Natural killer cell treated with Interleukin-12 subunit alpha and Interleukin-12 subunit beta and Interleukin-15 and Interleukin-18, amount 100 ng/mL, for 72 hours (primary cell): ENCODE results near the gene CSMD2. TPM values are rescaled to one million over a fixed set of nuclear protein-coding genes. Genes with fewer than 3 reads are reported as not detected.

Source experiments
- ATAC-seq, 2 donors: fragments of 150-1000 bp; cut with Tn5 transposase in 1 of 2; sonication (Bioruptor Pico), chemical (Tn5 transposase) in 1 of 2; 2 replicates each; pipeline ENCODE4 v1.10.0; 2021
- DNase-seq: peaks from one replicate; pipeline ENCODE4 v3.0.0; 2022; ENCODE audit warnings: low spot score
- H3K27ac Mint-ChIP-seq, 2 donors: 1 replicate in 1 of 2; 2 replicates in 1 of 2; pipeline ENCODE4 v1.8.0; 2022; ENCODE audit warnings: mixed read lengths in 2 of 2, mild to moderate bottlenecking in 1 of 2, moderate library complexity in 1 of 2
- H3K27me3 Mint-ChIP-seq, 2 donors: 1 replicate in 1 of 2; 2 replicates in 1 of 2; pipeline ENCODE4 v1.8.0; 2022; ENCODE audit warnings: mixed read lengths in 2 of 2
- H3K36me3 Mint-ChIP-seq: one replicate; pipeline ENCODE4 v1.8.0; 2022; ENCODE audit warnings: mixed read lengths
- H3K4me1 Mint-ChIP-seq, 2 donors: 1 replicate in 1 of 2; 2 replicates in 1 of 2; pipeline ENCODE4 v1.8.0; 2022; ENCODE audit warnings: low read depth in 2 of 2, mixed read lengths in 2 of 2, mild to moderate bottlenecking in 1 of 2
- H3K4me3 Mint-ChIP-seq: one replicate; pipeline ENCODE4 v1.8.0; 2022; ENCODE audit warnings: mixed read lengths
- H3K9me3 Mint-ChIP-seq: 2 replicates; pipeline ENCODE4 v1.8.0; 2022; ENCODE audit warnings: mixed read lengths
- total RNA-seq, 2 donors: library from RNA; stranded (reverse); gene quantifications; one replicate each; pipeline ENCODE4 v1.2.3, GENCODE V29; 2022

The CSMD2 gene
- total RNA-seq, 2 donors from 2014 or later, result not detected

DNA sequence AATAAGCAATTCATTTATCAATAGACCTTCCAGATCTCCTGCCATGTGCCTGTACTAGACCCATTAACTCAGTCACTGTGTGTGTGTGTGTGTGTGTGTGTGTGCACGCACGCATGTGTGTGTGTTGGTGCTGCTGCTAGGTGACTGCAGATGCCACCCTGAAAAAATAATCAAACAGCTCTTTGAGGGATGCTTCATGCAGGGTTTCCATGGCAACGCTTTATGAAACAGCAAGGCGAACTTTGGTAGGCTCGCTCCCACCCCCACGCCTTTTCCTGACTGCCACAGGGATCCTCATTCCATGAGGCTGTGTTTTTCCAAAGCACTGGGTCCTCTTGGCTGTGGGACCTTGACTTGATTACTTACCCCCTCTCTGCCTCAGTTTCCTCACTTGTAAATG, 207.2 kb downstream of the CSMD2 start:
- Mint-ChIP-seq H3K27ac (no peak overlapping the region), H3K4me1 (no peaks in the 10 kb centered on the region), H3K36me3 (no peaks in the 10 kb centered on the region), H3K4me3 (no peak overlapping the region), H3K9me3 (no peaks in the 10 kb centered on the region), H3K27me3 (peaks cover 8 to 14% of the 10 kb centered on the region in 2 donors)
- ATAC-seq (no peak), DNase-seq (no peak)

DNA sequence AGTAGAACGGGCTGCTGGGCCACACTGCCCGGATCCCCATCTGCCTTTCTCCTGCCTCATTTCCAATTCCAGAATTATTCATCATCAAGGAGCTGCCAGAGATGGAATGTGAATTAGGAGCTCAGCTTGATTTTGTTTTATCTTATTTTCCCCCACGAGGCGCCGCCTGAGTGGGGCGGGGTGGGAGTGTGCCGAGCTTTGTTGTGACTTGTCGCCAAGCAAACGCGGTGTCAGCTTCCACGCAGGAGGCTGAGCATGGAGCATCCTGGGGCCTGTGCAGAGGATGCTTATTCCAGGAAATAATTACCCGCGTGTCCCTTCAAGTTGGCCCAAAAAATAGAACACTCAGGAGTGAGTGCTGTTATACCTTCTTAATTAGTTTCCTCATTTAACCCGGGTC, 209.9 kb downstream of the CSMD2 start:
- Mint-ChIP-seq H3K27ac (no peak overlapping the region), H3K4me3 (no peak overlapping the region), H3K27me3 (peaks cover 8 to 11% of the 10 kb centered on the region in 2 donors), H3K9me3 (no peaks in the 10 kb centered on the region), H3K4me1 (no peaks in the 10 kb centered on the region), H3K36me3 (no peaks in the 10 kb centered on the region)
- ATAC-seq, result no peak
- DNase-seq, result no peak

DNA sequence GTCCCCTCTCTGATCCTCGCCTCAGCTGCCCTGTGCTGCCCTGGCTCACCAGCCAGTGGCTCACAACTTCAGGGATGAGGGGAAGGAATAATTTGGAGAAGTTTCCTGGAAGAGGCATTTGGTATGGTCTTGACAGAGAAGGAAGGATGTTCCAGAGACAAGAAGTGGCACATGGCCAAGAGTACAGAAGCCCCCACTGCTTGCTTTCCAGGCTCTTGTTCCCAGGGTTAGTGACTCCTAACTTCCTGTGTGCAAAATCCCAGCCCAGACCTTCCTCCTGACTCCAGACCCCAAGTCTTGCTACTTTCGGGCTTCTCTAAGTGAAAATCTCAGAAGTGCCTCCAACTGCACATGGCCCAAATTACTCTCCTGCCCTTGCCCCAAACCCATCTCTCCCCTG, 215.5 kb downstream of the CSMD2 start:
- H3K36me3 Mint-ChIP-seq, result no peaks in the 10 kb centered on the region
- H3K4me3 Mint-ChIP-seq, result no peak overlapping the region
- peaks cover 0 to 5% of the 10 kb centered on the region in 2 donors for H3K27me3 Mint-ChIP-seq
- no peak for ATAC-seq
- H3K9me3 Mint-ChIP-seq, result no peaks in the 10 kb centered on the region
- no peaks in the 10 kb centered on the region for H3K4me1 Mint-ChIP-seq
- DNase-seq, result no peak
- no peak overlapping the region for H3K27ac Mint-ChIP-seq

DNA sequence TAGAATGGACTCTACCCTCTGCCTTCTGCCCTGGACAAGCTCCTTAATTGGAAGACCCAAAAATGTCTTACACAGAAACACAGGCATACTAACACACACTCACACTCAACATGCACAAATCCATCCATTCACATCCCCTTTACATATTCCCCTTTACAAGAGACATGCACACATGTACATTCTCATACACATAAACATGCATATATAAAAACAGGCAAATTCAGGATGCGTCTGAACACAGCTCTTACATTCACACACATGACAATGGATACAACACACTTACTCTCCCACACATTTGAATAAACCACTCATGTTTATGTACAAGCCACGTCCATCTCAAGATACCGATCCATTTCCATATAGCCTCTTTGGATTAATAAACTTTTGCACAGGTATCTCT, 216.7 kb downstream of the CSMD2 start:
- no peaks in the 10 kb centered on the region for H3K36me3 Mint-ChIP-seq
- ATAC-seq (no peak), DNase-seq (no peak)
- H3K4me3 Mint-ChIP-seq, result no peak overlapping the region
- H3K4me1 Mint-ChIP-seq, result no peaks in the 10 kb centered on the region
- H3K27me3 Mint-ChIP-seq, result peaks cover 0 to 4% of the 10 kb centered on the region in 2 donors
- no peak overlapping the region for H3K27ac Mint-ChIP-seq
- no peaks in the 10 kb centered on the region for H3K9me3 Mint-ChIP-seq

DNA sequence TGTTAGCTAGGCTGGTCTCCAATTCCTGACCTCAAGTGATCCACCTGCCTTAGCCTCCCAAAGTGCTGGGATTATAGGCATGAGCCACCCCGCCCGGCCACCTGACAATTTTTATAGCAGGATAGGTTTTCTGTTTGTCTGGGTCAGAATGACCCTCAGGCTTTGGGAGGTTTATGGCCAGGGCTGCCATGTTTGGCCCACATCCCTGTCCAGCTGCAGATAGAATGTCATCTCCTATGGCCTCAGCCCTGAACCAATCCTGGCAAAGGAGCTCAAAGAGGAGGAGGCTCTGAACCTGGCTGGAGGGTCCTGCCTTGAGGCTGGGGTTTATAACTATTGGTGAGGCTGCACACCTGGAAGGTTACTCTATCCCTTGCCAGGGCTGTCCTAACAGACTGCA, 218.2 kb downstream of the CSMD2 start:
- Mint-ChIP-seq H3K27me3 (peaks cover 0 to 4% of the 10 kb centered on the region in 2 donors), H3K4me1 (no peaks in the 10 kb centered on the region), H3K36me3 (no peaks in the 10 kb centered on the region), H3K4me3 (no peak overlapping the region), H3K27ac (no peak overlapping the region), H3K9me3 (no peaks in the 10 kb centered on the region)
- ATAC-seq (no peak), DNase-seq (no peak)

DNA sequence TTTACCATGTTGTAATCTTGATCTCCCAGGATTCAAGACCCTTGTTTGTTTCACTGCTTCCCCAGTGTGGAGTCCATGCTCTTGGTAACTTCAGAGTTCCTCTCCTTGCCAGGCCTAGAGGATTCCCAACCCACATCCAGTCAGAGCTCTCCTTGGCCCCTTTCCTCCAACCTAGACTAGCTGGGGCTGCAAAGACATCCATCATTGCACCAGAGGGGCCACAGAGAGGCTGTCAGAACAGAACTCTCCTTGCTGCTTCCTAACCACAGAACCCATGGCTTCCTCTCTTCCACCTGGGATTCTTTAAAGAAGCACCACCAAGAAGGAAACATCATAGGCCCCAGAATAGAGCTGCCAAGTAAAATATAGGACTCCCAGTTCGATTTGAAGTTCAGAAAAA, 220.2 kb downstream of the CSMD2 start:
- H3K27ac Mint-ChIP-seq, result no peak overlapping the region
- H3K27me3 Mint-ChIP-seq, result peaks cover 0 to 9% of the 10 kb centered on the region in 2 donors
- H3K9me3 Mint-ChIP-seq, result no peaks in the 10 kb centered on the region
- H3K36me3 Mint-ChIP-seq, result no peaks in the 10 kb centered on the region
- ATAC-seq (no peak), DNase-seq (no peak)
- no peak overlapping the region for H3K4me3 Mint-ChIP-seq
- H3K4me1 Mint-ChIP-seq, result no peaks in the 10 kb centered on the region

DNA sequence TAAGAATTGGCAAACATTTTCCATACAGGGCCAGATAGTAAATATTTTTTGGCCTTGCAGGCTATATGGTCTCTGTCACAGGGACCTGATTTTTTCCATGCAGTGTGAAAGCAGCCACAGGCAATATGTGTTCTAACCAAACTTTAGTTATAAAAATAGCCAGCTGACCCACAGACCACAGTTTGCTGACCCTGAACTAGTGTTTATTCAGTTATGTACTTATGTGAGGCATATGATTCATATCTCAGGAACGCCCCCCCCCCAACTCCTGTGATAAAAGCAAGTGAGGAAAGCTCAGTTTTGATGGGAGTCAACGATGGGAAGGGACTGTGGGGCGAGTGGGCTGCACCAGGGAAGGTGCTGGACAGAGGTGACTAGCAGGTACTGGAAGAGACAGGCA, 221.1 kb downstream of the CSMD2 start:
- Mint-ChIP-seq H3K9me3 (peaks cover 2% of the 10 kb centered on the region), H3K4me1 (no peaks in the 10 kb centered on the region), H3K36me3 (no peaks in the 10 kb centered on the region), H3K4me3 (no peak overlapping the region), H3K27me3 (peaks cover 2 to 12% of the 10 kb centered on the region in 2 donors), H3K27ac (no peak overlapping the region)
- DNase-seq (no peak), ATAC-seq (no peak)

DNA sequence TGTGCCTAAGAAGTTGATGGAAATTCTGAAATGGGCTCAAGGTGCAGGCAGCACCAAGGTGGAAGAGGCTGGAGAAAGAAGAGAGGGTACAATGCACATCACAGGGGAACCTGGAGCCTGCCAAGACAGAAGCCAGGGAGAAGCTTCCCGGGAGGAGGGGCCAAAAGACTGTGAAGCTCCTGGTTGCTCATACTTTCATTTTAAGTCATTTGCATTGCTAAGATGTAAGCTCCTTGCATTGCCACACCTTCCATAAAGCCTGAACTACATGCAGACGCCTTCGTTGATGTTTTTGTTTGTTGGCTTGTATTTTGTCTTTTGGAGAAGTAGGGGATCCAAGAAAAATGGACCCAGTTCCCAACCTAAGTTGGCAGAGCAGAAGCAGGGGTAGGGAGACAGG, 232.2 kb downstream of the CSMD2 start:
- DNase-seq, result no peak
- Mint-ChIP-seq H3K4me3 (no peak overlapping the region), H3K27ac (no peak overlapping the region), H3K9me3 (no peaks in the 10 kb centered on the region), H3K4me1 (no peaks in the 10 kb centered on the region), H3K27me3 (peaks cover 14 to 31% of the 10 kb centered on the region in 2 donors), H3K36me3 (no peaks in the 10 kb centered on the region)
- no peak for ATAC-seq

DNA sequence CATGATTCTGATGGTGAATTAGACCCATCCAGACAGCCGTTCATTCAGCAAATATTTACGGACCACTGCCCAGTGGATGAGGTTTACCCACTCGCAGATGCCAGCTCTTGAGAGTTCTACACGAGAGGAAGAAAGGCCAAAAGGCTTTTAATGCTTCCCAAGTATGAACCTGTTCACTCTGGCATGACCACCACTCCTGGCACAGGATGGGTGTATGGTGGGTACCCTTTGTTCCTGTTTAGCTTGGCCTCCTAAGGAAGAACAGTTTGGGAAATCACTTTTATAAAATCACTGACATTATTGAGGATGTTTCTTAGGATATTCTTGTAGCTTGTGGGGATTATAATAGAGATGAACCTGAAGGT, 233.9 kb downstream of the CSMD2 start:
- H3K4me1 Mint-ChIP-seq, result no peaks in the 10 kb centered on the region

DNA sequence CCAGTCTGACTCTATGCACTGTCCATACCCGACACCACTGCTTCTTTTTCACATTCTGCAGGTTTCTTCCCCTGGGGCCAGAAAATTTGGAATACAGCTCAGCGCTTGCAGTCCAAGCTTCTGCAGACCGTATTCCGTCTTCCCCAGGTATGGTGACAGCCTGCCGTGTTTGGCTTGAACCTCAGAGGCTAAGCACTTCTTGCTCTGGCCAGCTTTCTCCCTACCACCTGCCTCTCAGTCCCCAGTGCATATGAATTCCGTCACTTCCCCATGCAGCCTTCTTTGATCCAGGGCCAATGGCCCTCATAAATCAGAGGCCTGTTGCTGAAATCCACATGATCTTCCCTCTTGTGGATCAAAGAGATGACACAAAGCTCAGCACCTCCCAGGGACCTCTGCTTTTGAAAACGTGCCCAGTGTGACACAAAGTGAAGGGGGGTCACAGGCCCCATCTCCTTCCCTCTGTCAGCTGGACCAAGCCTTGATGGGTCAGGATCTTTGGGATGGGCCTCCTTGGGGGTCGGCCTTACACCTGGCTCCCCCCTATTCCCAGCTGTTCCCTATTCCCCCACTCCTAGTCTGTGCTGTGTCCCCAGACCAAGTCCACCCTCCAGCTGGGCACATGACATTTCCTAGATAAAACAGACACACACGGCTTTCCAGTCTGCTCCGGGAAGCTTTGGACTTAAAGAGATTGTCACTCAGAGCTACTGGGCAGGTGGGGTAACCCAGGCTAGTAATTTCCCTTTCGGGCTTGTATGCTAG, 234.5 kb downstream of the CSMD2 start:
- no peak for ATAC-seq
- no peaks in the 10 kb centered on the region for H3K4me1 Mint-ChIP-seq
- H3K27me3 Mint-ChIP-seq, result peaks cover 14 to 31% of the 10 kb centered on the region in 2 donors
- no peaks in the 10 kb centered on the region for H3K36me3 Mint-ChIP-seq
- no peaks in the 10 kb centered on the region for H3K9me3 Mint-ChIP-seq
- no peak overlapping the region for H3K4me3 Mint-ChIP-seq
- H3K27ac Mint-ChIP-seq, result no peak overlapping the region
- no peak for DNase-seq

More for the DNA sequence above, 233.9 kb downstream of the CSMD2 start:
- Mint-ChIP-seq H3K4me3 (no peak overlapping the region), H3K9me3 (no peaks in the 10 kb centered on the region), H3K36me3 (no peaks in the 10 kb centered on the region), H3K27me3 (peaks cover 14 to 31% of the 10 kb centered on the region in 2 donors), H3K27ac (no peak overlapping the region)
- DNase-seq (no peak), ATAC-seq (no peak)

DNA sequence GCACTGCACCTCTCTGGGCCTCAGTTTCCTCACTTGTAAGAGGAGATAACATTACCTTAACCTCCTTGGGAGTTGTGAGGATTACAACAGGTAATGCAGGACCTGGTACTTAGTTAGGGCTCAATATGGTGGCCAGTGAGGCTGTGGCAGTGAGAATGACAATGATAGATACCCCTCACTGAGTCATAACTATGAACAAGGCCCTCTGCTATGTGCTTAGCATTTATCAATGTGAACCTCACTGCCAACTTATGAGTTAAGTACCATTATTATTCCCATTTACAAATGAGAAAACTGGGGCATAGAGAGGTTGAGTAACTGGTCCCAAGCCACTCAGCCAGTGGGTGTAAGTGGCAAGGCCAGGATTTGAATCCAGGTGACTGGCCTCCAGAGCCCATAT, 236.8 kb downstream of the CSMD2 start:
- Mint-ChIP-seq H3K36me3 (no peaks in the 10 kb centered on the region), H3K27ac (no peak overlapping the region), H3K4me1 (no peaks in the 10 kb centered on the region), H3K9me3 (peaks cover 2% of the 10 kb centered on the region), H3K27me3 (peaks cover 4 to 14% of the 10 kb centered on the region in 2 donors), H3K4me3 (no peak overlapping the region)
- ATAC-seq (no peak), DNase-seq (no peak)

DNA sequence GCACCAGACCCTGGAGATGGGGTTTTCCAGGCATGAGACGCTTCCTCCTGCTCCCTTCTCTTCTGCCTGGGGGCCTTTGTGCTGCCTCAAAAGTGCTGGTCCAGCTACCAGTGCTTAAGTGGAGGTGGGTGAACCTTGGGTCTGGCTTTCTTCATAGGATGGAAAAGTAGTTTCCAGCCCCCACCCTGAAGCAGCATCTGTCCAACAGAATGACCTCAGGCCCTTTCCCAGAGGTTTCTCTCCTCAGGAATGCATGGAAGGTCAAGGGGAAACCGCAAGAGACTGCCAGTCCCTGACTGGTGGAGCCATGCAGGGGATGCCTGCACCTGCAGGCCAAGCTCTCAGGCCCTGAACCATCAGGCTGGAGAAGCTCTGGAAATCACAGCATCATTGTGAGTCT, 237.3 kb downstream of the CSMD2 start:
- H3K36me3 Mint-ChIP-seq, result no peaks in the 10 kb centered on the region
- peaks cover 4 to 13% of the 10 kb centered on the region in 2 donors for H3K27me3 Mint-ChIP-seq
- no peak overlapping the region for H3K27ac Mint-ChIP-seq
- H3K4me3 Mint-ChIP-seq, result no peak overlapping the region
- DNase-seq, result no peak
- ATAC-seq, result no peak
- H3K9me3 Mint-ChIP-seq, result peaks cover 2% of the 10 kb centered on the region
- no peaks in the 10 kb centered on the region for H3K4me1 Mint-ChIP-seq

DNA sequence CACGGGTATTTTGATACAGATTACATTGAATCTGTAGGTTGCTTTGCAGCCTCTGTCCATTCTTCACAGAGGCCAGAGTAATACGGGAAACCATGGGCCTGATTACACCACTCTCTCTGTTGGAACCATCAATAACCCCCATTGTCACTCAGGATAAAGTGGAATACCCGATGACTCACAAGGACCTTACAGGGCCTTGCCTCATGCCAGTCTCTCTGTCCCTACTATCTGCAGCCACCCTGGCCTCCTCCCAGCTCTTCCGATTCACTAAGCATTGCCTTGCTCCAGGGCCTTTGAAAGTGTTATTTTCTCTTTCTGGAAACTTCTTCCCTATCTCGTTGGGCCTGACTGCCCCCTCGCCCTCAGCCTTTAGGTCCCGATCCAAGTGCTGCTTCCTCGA, 239.4 kb downstream of the CSMD2 start:
- H3K4me3 Mint-ChIP-seq, result no peak overlapping the region
- ATAC-seq, result no peak
- H3K4me1 Mint-ChIP-seq, result no peaks in the 10 kb centered on the region

DNA sequence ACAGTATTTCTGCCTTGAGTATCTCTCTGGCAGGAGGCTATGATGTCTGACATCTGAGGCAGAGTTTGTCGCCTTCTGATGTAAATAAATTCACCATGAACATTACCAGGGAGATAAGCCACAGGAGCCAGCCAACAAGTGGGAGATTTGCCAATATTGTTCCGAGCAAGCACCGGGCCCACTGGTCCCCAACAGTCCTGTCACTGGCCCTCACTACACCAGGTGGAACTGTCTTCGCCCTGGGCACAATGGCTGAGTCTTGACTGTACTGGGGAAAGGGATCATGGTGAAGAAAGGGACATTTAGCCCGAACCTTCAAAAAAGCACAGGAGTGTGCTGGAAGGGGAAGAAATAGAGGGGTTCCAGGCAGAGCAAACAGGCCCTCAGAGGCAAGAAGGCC, 243.7 kb downstream of the CSMD2 start:
- Mint-ChIP-seq H3K36me3 (no peaks in the 10 kb centered on the region), H3K9me3 (peaks cover 2% of the 10 kb centered on the region), H3K27ac (no peak overlapping the region), H3K27me3 (peaks cover 7 to 16% of the 10 kb centered on the region in 2 donors), H3K4me3 (no peak overlapping the region), H3K4me1 (no peaks in the 10 kb centered on the region)
- no peak for DNase-seq
- no peak for ATAC-seq

More for the DNA sequence above, 239.4 kb downstream of the CSMD2 start:
- Mint-ChIP-seq H3K27ac (no peak overlapping the region), H3K27me3 (peaks cover 0 to 4% of the 10 kb centered on the region in 2 donors), H3K36me3 (no peaks in the 10 kb centered on the region), H3K9me3 (peaks cover 2% of the 10 kb centered on the region)
- no peak for DNase-seq

DNA sequence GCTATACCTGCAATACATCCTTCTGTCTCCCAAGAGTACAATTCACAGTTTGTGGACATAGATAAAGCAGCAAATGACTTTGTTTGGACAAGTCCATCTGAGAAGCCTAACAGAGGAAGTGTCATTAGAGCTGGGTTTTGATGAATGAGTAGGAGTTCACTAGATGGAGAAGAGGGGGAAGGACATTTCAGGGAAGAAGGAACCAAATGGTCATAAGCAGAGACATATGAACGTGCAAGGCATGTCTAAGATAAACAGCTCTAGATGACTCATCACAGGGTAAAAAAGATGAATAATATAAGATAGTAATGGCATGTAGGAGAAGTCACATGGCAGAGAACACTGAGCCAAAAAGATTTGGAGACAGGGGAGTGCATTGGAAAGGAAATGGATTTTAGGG, 246.7 kb downstream of the CSMD2 start:
- no peak for DNase-seq
- H3K27ac Mint-ChIP-seq, result no peak overlapping the region
- H3K4me3 Mint-ChIP-seq, result no peak overlapping the region
- H3K4me1 Mint-ChIP-seq, result no peaks in the 10 kb centered on the region
- H3K36me3 Mint-ChIP-seq, result no peaks in the 10 kb centered on the region
- H3K27me3 Mint-ChIP-seq, result peaks cover 7 to 23% of the 10 kb centered on the region in 2 donors
- no peak for ATAC-seq
- no peaks in the 10 kb centered on the region for H3K9me3 Mint-ChIP-seq
